Stimulated activated CD8-positive, alpha-beta memory T cell treated with anti-CD3 and anti-CD28 coated beads, Interleukin-2, amount 100 ng/mL, for 1 hour (primary cell): ENCODE measurements around the gene NRXN3.

Experiments
- DNase-seq, 2 donors: peaks; one replicate each; pipeline ENCODE4 v3.0.0-alpha.2; 2020; ENCODE audit warnings: low read depth in 2 of 2

NRXN3 gene

GRCh38 chr14:79805636-79806035 lies 1635.5 kb downstream of the NRXN3 start:
- no peak for DNase-seq

GRCh38 chr14:79809849-79810612 lies 1639.9 kb downstream of the NRXN3 start:
- no peak for DNase-seq

- no peak for DNase-seq
Measured at GRCh38 chr14:79820866-79821535, 1650.8 kb downstream of the NRXN3 start.

- no peak for DNase-seq
Measured at GRCh38 chr14:79822034-79822433, 1651.9 kb downstream of the NRXN3 start.

- DNase-seq: no peak
Measured at GRCh38 chr14:79825046-79825521, 1654.9 kb downstream of the NRXN3 start.

- DNase-seq: no peak
Measured at GRCh38 chr14:79826362-79826761, 1656.2 kb downstream of the NRXN3 start.

GRCh38 chr14:79829405-79830166 lies 1659.4 kb downstream of the NRXN3 start:
- no peak for DNase-seq

- no peak for DNase-seq
Measured at GRCh38 chr14:79831195-79831892, 1661.2 kb downstream of the NRXN3 start.

GRCh38 chr14:79833781-79834180 lies 1663.6 kb downstream of the NRXN3 start:
- no peak for DNase-seq

GRCh38 chr14:79834868-79835267 lies 1664.7 kb downstream of the NRXN3 start:
- DNase-seq: no peak

GRCh38 chr14:79836577-79836976 lies 1666.4 kb downstream of the NRXN3 start:
- DNase-seq: no peak

GRCh38 chr14:79837699-79838098 lies 1667.5 kb downstream of the NRXN3 start:
- DNase-seq: no peak

GRCh38 chr14:79840103-79840502 lies 1669.9 kb downstream of the NRXN3 start:
- no peak for DNase-seq

GRCh38 chr14:79840831-79841230 lies 1670.7 kb downstream of the NRXN3 start:
- DNase-seq: no peak

GRCh38 chr14:79841433-79841832 lies 1671.3 kb downstream of the NRXN3 start:
- DNase-seq: no peak

- no peak for DNase-seq
Measured at GRCh38 chr14:79842270-79842669, 1672.1 kb downstream of the NRXN3 start.

GRCh38 chr14:79852950-79853744 lies 1683.0 kb downstream of the NRXN3 start:
- no peak for DNase-seq

GRCh38 chr14:79855789-79856188 lies 1685.6 kb downstream of the NRXN3 start:
- no peak for DNase-seq

- no peak for DNase-seq
Measured at GRCh38 chr14:79856381-79856780, 1686.2 kb downstream of the NRXN3 start.

- DNase-seq: no peak
Measured at GRCh38 chr14:79861111-79861510, 1690.9 kb downstream of the NRXN3 start.

GRCh38 chr14:79862045-79862444 lies 1691.9 kb downstream of the NRXN3 start:
- DNase-seq: no peak
